Retina (tissue), 1 donor: ENCODE data around the gene CDC42EP1.
"Not testable (repeated sequence)": the region's sequence is repeated elsewhere in the genome, so short reads cannot be mapped to it uniquely, and the experiment has no call there.

Experiments
- DNase-seq: peaks from one replicate; pipeline ENCODE4 v3.0.0-alpha.2; 2016

The CDC42EP1 gene, protein sequence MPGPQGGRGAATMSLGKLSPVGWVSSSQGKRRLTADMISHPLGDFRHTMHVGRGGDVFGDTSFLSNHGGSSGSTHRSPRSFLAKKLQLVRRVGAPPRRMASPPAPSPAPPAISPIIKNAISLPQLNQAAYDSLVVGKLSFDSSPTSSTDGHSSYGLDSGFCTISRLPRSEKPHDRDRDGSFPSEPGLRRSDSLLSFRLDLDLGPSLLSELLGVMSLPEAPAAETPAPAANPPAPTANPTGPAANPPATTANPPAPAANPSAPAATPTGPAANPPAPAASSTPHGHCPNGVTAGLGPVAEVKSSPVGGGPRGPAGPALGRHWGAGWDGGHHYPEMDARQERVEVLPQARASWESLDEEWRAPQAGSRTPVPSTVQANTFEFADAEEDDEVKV

DNA sequence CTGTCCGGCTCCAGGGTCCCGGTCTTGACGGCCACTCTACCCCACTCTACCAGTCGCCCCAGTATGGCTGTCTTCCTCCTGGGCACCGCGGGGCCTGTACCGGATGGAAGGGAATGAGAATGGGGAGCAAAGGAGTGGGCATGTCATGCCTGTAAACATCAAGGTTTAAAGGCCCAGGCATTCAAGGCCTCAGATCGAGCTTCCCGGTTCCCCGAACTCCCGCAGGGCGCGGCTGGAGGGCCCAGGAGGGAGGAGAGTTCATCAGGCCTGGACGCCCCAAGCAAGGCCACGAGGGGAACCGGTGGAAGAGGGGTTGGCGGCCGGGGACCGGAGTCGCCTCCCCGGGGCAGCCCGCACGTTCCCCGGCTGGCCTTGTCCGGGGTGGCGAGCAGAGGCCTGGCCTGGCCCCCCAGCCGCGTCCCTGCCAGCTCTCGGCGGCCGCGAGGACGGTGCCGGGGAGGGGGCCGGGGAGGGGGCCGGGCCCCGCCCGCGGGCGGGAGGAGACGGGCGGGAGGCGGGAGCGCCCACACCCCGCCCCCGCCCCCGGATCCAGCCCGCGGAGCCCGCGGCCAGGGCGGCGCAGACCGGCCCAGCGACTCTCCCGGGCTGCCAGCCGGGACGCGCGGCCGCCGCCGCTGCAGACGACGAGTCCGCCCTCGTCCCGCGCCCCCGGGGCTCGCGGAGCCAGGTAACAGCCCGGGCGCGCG is at the start of gene CDC42EP1:
Gene CDC42EP1, plus strand, starts transcription at position 580 of the 707 bp plus-strand sequence. CDS start 5,870 bp downstream, outside the sequence.
- peak; percentile 64 for DNase-seq

DNA sequence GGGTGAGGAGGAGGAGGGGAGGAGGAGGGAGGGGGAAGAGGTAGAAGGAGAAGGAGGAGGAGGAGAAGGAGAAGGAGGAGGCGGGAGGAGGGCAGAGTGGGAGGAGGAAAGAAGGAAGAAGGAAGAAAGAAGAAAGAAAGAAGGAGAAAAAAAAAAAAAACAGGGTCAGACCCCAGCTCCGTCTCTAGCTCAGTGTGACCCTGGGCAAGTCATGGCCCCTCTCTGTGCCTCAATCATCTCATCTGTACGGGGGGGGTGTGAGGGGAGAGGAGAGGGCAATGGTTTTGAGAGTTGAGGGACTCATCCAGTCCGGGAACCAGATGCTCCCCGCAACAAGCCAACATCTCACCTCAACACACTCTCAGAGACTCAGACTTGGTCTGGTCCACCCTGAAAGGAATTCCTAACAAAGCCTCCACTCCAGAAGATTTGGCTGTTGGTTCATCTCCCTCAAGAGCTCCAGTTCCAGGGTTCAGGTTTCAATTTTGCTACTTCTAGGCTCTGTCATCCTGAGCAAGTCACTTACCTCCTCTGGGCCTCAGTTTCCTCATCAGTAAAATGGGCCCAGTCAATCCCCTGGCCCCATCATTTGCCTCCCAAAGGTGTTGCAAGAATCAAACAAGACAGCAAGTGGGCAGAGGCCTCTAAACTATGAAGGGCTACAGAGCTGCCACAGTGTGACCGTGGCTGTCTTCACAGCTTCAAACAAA is 48.7 kb upstream of the CDC42EP1 start:
- no peak for DNase-seq

DNA sequence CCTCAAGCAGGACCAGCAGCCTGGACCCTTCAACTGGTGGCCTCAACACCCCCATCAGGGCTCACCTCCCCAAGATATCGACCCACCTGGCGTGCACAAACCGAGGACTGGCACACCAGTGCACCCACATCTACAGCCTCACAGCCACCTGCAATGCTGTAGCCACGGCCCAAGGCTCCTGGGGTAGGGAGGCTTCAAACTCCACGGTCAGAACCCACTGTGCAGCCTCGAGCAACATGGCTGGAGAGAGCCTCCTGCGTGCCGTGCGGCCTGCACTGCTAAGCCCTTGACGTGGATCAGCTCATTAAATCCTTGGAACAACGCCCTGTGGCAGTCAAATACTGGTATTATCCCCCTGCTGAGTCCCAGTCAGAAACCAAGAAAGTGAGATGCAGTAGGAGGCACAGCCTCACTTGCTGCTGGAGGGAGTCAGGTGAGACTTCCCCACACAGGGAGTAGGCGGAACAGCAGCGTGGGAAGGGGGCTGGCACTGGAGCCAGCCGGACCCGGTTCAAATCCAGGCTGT is 45.7 kb upstream of the CDC42EP1 start:
- DNase-seq, result no peak

DNA sequence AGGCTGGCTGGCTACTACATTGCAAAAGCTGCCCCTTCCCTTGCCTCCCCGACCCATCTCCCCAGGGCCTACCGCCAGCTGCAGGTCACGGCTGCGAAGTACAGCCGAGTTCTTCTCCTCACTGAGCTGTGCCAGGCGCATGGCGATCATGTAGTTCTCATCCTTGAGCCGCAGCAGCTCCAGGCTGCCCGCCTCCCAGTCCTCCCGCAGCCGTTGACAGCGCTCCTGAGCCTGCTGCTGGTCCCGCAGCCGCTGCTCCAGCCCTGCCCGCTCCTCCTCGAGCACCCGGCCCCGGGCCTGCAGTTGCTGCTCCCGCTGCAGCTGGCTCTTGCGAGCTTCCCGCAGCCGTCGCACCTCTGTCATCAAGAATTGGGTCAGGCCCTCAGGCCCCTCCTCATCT is 44.4 kb upstream of the CDC42EP1 start:
- no peak for DNase-seq

DNA sequence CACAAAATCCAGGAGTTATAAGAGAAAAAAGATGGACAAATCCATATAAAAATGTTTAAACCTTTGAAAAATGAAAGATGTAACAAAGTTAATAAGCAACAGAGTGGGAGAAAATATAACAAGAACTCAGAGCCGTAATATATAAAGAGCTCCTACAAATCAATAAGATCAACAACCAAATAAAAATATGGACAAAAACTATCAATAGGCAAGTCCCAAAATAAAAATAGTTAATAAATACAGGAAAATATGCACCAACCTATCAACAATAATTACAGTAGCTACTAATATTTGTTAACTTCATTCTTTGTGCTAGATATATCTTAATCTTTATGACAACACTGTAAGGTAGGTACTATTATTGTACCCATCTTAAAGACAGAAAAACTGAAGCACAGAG is 43.8 kb upstream of the CDC42EP1 start:
- no peak for DNase-seq

DNA sequence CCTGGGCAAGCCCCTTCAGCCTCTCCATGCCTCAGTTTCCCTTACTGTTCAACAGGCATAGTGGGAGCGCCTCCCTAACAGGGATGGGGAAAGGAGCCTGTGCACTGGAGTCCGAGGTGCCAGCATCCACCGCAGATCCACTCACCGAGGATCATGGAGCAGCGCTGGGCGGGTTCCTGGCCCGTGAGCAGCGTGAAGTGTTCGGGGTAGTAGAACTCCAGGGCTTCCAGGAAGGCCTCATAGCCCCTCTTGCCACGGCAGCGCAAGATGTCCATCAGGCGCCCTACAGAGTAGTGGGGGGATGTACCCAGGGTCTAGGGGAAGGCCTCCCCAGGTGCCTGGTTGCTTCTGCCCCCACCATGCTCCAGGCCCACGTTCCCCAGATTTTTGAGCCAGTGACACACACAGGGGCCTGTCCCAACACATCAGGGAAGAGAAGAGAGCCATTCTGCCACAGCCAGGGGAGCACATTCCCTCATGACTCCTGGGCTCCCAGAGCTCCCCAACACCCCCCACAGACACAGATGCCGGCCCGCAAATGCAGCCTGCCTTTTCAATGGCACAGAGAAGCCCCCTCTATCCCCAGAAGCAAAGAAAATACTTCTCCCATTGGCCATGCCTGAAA is 42.3 kb upstream of the CDC42EP1 start:
- no peak for DNase-seq

DNA sequence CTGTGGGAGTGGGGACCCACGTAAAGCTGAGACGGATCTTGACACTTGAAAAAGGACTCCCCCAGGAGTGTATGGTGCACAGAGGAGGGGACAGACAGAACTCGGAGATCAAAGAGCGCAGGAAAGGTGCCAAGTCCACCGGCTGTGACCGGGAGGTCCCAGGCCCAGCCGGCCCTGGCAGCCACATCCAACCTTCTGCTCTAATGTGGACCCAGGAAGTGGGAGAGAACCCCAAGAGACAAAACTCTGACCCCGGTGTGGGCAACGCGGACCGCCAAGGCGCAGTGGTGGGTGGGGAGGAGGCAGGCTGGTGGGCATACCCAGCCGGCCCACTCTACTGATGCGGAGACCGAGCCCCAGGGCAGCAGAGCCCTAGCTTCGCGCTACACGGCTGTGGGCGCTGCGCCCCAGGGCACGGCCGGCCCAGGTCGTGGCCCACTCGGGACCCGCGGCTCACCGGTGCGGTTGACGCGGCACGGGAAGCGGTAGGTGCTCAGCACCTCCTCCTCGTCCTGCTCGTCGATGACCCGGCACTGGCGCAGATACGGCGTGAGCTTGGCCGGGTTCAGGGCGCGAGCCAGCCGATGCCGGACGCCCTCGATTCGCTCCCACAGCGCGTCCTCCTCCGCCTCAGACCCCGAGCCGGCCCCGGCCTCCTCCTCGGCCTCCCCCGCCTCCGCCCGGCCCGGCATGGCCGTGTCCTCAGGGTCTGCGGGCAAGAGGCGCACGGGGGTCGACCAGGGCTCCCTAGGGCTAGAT is 41.6 kb upstream of the CDC42EP1 start:
- peak; percentile 73 for DNase-seq

DNA sequence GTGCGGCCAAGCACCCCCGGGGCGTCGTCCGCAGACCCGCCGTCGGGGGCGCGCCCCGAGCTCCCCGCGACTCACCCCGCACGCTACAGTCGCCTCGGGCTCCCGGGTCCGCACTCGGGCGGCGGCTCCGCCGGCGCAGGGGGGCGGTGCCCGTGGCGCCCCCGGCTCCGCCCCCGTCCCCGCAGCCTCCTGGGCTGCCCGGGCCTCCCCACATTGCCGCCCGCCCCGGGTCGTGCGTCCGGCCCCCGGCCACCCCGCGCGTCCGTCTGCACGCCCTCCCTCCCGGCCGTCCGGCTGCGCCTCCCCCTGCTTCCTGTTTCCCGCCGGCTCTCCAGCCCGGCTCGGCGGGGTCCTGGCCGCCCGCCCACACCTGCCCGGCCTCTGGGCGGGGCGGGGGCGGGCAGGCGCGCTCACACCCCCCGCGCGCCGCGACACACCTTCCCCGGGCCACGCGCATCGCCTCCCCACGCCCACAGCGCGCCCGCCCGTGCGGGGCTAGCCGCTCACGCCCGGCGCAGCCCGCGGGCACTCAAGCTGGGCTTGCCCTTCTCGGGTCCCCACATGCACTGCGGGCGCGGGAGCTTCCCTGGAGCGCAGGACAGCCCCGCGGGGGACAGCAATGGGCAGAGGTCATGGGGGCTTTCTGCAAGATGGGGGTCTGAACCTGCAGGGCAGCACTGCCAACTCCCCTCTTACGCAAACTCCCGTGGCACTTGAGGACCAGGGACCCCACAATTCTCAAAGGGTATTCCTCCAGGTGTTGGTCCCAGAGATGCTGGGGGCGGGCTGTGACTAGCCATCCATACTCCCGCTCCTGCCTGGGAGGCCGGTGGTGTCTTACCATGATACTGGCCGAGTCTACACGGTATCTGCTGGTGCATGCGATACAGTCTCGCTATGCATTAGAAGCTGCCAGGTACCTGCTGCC is 40.7 kb upstream of the CDC42EP1 start, which contains the start of gene CARD10:
Gene CARD10, minus strand, starts transcription at position 148 of the 928 bp plus-strand sequence. CDS start 215 bp downstream, outside the sequence.
- no peak for DNase-seq

DNA sequence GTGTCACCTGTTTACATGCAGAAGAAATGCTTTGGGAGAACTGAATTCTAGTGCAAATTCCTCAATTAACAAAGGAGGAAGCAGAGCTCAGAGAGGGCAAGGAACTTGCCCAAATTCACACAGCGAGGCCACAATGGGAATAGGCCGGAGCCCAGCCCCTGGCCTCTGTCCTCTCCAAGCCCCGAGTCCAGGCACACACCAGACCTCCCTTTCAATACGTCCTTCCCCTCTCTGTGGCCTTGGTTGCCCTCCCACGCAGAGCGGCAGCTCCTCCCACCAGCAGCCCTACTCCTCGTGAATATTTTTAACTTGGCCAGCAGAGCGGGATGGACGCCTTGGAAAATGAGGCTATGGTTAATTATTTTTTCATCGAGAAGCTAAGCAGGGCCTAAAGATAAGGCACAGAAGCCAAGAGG is 39.5 kb upstream of the CDC42EP1 start:
- no peak for DNase-seq

DNA sequence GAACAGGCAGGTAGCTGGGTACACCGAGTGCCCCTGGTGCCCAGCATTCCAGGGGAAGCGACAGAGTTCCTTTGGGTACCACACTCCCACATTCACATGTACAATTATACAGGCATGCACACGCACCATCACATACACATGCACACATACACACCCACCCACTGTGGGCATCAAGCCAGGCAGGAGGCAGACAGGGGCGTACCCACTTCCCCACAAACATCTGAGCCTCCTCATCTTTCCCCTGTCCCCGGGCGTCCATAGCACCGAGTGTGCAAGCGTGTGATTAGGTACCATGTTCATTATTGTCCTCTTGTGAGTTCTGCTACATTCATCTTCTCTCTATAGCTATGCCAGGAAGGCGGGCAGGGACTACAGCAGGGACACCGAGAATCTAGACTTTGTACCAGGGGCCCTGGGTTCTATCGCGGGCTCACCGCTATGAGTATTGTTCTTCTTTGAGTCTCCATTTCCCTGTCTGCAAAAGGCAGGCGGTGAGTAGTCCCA is 39.0 kb upstream of the CDC42EP1 start:
- DNase-seq, result no peak

DNA sequence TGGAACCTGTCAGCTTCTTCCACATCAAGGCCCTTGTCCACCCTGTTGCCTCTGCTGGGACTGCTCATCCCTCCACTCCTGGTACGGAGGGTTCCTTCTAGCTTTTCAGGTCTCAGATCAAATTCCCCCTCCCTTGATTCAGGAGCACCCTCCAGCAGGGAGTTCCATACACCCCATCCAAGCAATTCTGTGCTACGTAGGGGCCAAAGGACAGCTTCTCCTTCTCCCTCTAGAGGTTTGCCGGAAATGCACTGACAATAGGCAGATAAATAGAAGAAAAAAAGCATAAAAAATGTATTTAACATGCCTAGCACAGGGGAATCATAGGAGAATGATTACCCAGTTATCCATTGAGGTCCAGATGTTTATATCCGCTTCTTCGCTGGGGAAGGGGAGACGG is 37.8 kb upstream of the CDC42EP1 start:
- DNase-seq, result no peak

DNA sequence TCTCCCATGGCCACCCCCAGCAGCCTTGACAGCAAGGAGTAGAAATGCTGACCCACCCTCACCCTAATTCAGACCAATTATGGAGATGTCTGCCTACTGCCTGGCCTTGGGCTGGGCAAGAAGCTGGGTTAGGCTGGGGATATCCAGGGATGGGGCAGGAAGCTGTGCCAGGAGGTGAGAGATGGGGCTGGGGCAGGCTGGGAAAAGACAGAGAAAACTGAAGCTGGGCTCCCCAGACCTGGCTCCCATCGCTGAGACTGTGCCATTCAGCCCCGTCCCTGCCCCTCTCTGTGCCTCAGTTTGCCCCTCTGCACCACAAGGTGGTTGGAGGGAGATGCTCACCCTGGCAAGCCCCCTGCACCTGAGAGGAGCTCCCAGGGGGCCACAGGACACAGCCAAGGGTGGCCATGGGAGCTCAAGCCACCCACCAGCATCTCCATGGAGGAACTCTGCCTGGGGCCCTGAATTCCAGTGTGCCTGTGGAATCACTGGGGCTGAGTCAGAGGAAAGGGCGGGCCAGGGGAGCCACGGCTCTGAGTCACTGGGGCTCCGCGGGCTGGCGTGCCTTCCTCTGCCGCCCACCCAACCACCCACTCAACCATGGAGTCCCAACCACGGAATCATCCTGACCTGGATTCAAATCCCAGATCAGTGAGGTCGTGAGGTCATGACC is 35.1 kb upstream of the CDC42EP1 start:
- DNase-seq, result no peak

DNA sequence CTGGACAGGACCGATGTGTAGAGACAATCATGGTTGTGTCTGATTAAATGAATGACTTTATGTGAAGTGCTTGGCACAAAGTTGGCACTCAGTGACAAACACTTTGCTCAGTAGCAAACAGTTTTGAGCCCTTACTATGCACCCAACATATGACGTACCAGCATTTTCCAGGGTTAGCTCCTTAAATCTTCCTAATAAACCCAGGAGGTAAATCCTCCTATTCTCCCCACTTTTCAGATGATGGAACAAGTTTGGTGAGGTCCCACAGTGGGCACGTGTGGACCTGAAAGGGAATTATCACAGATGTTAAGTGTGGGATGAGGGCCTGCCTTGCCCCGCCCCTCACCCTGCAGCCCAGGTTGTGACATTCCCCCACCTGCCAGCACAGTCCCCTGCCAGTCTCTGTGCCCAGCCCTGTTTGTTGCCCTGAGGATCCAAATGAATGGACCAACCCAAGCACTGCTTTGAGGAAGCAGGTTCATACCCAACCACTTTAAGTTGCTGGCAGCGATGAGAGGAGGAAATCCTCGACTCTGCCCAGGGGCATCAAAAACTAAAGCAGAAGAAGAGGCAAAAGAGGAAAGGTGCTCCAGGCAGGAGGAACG is 34.4 kb upstream of the CDC42EP1 start:
- no peak for DNase-seq

DNA sequence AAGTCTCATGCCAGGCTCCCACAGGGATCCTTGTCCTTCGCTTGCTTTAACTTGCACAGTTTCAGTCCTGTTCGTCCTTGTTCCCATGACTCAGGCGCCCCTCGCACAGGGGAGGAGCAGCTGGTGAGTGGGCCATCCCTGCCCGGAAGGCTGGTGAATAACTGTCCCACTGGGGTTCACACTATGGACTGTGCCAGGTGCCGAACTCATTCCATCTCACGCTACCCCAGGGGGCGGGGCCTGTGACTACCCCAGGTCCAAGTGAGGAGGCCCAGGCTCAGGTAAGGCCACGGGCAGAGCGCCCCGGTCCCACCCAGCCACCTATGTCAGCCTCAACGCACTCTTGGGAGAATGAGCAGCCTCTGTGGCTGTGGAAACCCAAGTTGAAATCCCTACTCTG is 33.9 kb upstream of the CDC42EP1 start:
- DNase-seq, result no peak

DNA sequence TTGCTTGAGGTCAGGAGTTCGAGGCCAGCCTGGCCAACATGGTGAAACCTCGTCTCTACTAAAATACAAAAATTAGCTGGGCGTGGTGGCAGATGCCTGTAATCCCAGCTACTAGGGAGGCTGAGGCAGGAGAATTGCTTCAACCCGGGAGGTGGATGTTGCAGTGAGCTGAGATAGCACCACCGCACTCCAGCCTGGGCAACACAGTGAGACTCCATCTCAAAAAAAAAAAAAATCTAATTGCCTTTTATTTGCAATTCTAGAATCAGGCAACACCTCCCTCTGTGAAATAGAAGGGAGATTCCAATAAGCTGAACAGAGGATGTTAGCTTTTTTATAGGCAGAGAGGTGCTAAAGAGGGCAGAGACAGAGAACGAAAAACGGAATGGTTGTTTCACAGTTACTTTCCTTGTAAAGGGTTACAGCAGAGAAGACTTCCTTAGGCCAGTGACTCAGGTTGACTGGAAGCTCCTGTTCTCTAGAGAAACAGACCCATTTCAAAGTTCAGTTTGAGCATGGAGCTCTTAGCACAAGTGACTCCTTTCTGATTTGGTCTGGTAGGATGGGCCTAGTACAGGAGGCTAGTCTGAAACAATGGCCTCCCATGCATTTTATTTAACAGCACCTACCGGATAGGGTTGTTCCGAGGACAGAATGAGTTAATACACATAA is 33.1 kb upstream of the CDC42EP1 start:
- not testable (repeated sequence) for DNase-seq

DNA sequence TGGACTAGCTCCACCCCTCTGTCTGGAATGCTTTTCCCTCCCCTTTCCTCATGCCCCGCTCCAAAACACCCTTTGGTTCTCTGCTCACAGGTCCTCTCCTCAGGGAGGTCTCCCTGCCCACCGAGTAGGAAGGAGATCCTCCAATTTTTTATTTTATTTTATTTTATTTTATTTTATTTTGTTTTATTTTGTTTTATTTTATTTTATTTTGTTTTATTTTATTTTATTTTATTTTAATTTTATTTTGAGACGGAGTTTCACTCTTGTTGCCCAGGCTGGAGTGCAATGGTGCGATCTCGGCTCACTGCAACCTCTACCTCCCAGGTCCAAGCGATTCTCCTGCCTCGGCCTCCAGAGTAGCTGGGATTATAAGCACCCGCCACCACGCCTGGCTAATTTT is 32.3 kb upstream of the CDC42EP1 start:
- DNase-seq, result not testable (repeated sequence)

DNA sequence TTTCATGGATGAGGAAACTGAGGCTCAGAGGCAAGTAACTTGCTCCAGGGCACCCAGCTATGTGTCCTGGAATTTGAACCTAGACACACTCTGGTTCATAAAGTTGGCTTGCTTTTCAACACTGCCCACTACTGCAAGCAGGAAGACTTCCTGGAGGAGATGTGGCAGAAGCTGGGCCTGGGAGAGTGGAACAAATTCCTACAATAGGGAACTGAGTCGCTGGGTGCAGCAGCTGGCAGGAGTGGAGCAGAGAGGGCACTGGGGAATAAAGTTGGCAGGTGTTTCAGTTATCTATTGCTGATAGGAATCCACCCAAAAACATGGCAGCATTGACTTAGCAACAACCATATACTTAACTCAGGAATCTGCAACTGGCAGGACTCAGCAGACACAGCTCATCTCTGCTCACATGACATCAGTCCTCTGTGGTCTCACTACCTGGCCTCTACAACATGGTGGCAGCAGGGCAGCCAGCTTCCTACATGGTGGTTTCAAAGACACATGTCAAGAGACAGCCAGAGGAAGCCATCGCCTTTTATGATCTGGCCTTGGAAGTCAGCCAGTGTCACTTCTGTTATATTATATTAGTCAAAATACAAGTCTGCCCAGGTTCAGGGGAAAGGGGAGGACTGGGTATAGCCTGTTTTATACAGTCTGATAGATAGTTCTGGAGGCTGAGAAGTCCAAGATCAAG is 30.5 kb upstream of the CDC42EP1 start:
- no peak for DNase-seq

DNA sequence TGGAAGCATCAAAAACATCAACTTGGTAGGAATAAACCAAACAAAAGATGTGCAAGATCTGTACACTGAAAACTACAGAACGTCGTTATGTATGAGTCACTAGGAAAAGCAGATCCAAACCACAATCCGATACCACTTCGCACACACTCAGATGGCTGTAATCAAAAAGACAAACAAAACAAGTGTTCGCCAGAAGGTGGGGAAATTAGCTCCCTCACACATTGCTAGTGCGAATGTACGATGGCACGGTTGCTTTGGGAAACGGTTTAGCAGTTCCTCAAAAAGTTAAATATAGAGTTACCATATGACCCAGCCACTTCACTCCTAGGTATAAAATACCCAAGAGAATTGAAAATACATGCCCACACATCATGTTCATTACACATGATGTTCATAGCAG is 26.3 kb upstream of the CDC42EP1 start:
- no peak for DNase-seq
